ENCODE measurements around the gene ADAT3. TPM values are rescaled to one million over a fixed set of nuclear protein-coding genes. Genes with fewer than 3 reads are reported as not detected.

ADAT3 gene
- total and polyA plus RNA-seq, 2 experiments from 2014 or later: 2.4 to 11.0 TPM

DNA sequence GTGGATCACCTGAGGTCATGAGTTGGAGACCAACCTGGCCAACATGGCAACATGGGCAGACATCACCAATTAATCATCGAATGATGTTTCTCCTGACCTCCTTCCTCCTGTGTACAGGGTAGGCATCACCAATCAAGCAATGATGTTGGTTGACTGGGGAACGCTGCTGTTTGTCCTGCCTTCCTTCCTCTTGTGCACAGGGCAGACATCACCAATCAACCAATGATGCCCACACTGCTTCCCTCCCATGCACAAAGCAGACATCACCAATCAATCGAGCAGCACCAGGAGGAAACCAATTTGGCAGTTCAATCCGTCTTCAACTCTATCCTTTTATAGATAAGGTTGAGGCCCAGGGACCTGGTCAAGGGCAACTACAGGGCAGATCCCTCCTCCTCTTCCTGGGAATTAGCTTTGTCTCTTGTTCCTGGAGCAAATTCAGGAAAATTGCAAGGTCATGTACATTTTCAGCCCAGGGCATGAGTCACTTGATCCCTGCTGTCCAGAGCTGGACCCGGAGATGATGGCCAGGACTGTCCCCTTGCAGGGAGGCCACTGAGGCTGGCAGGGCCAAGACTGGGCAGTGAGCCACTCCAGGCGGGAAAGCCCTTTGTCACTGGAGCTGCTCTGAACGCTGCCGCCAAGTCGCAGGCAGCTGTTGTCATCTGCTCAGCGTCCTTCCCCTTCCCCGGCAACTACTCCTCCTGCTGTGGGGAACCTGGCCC is 30.4 kb downstream of the ADAT3 start:
- no peak overlapping the region for H3K4me3 ChIP-seq
- H3K9me3 ChIP-seq (ENCODE audit: low read depth): no peaks in the 10 kb centered on the region
- no peak overlapping the region for H2AFZ ChIP-seq
- H3K4me2 ChIP-seq: no peak overlapping the region
- H3K9me2 ChIP-seq (replicated peaks; ENCODE audit: insufficient read depth): no peaks in the 10 kb centered on the region
- 69% methylated on average over 11 of the region's 11 CpGs for WGBS (ENCODE audit: low lambda C conversion rate, missing lambda C conversion rate)
- no peaks in the 10 kb centered on the region for H3K36me3 ChIP-seq (replicated peaks; ENCODE audit: insufficient read depth, low read depth)
- no peaks in the 10 kb centered on the region for H3K27me3 ChIP-seq
- TF ChIP-seq EZH2 (IDR thresholded peaks at IDR 0.05; ENCODE audit: borderline replicate concordance) (no peak), EZH2phosphoT487 (IDR thresholded peaks at IDR 0.05; ENCODE audit: low read depth, severe bottlenecking, unreplicated experiment) (no peak), CTCF (IDR thresholded peaks at IDR 0.05; ENCODE audit: poor library complexity) (no peak)
- DNase-seq (ENCODE audit: low spot score): no peak
- H3K27ac ChIP-seq: peak overlapping the region; percentile 51
- peaks cover 10% of the 10 kb centered on the region for H3K4me1 ChIP-seq (ENCODE audit: insufficient read depth)
- H3K79me2 ChIP-seq: no peaks in the 10 kb centered on the region
- H4K20me1 ChIP-seq (ENCODE audit: insufficient read depth, poor library complexity, severe bottlenecking): no peaks in the 10 kb centered on the region

DNA sequence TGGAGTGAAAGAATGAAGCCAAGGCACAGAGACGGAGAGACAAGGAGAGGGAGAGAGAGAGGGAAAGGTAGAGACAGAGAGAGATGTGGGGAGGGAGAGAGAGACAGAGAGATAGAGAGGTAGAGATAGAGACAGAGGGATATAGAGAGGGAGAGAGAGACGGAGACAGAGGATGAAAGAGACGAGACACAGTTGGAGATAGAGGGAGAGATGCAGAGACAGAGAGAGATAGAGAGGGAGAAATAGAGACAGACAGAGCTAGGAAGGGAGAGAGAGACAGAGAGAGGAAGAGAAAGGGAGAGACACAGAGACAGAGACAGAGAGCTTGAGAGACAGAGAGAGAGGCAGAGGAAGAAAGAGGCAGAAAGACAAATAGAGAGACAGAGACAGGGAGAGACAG is 31.2 kb downstream of the ADAT3 start:
- DNase-seq (ENCODE audit: low spot score): no peak
- Histone ChIP-seq H3K79me2 (peaks cover 1% of the 10 kb centered on the region), H3K9me3 (ENCODE audit: low read depth) (no peaks in the 10 kb centered on the region), H3K4me2 (no peak overlapping the region), H3K4me1 (ENCODE audit: insufficient read depth) (peaks cover 10% of the 10 kb centered on the region), H4K20me1 (ENCODE audit: insufficient read depth, poor library complexity, severe bottlenecking) (no peaks in the 10 kb centered on the region), H3K9me2 (replicated peaks; ENCODE audit: insufficient read depth) (no peaks in the 10 kb centered on the region), H3K27ac (peak overlapping the region; percentile 51), H2AFZ (no peak overlapping the region), H3K36me3 (replicated peaks; ENCODE audit: insufficient read depth, low read depth) (no peaks in the 10 kb centered on the region), H3K4me3 (no peak overlapping the region), H3K27me3 (no peaks in the 10 kb centered on the region)
- TF ChIP-seq EZH2phosphoT487 (IDR thresholded peaks at IDR 0.05; ENCODE audit: low read depth, severe bottlenecking, unreplicated experiment) (no peak), EZH2 (IDR thresholded peaks at IDR 0.05; ENCODE audit: borderline replicate concordance) (no peak), CTCF (IDR thresholded peaks at IDR 0.05; ENCODE audit: poor library complexity) (no peak)
- 90% methylated on average over 3 of the region's 3 CpGs for WGBS (ENCODE audit: low lambda C conversion rate, missing lambda C conversion rate)

GRCh38 chr19:1936916-1937610 is 31.9 kb downstream of the ADAT3 start:
- H3K36me3 ChIP-seq (replicated peaks; ENCODE audit: insufficient read depth, low read depth): no peaks in the 10 kb centered on the region
- H3K27ac ChIP-seq: no peak overlapping the region
- no peak overlapping the region for H3K4me3 ChIP-seq
- H2AFZ ChIP-seq: no peak overlapping the region
- DNase-seq (ENCODE audit: low spot score): no peak
- peaks cover 10% of the 10 kb centered on the region for H3K4me1 ChIP-seq (ENCODE audit: insufficient read depth)
- peaks cover 6% of the 10 kb centered on the region for H3K79me2 ChIP-seq
- H3K27me3 ChIP-seq: no peaks in the 10 kb centered on the region
- H3K9me2 ChIP-seq (replicated peaks; ENCODE audit: insufficient read depth): no peaks in the 10 kb centered on the region
- no peak overlapping the region for H3K4me2 ChIP-seq
- TF ChIP-seq EZH2phosphoT487 (IDR thresholded peaks at IDR 0.05; ENCODE audit: low read depth, severe bottlenecking, unreplicated experiment): no peak
- TF ChIP-seq EZH2 (IDR thresholded peaks at IDR 0.05; ENCODE audit: borderline replicate concordance): no peak
- no peak for TF ChIP-seq CTCF (IDR thresholded peaks at IDR 0.05; ENCODE audit: poor library complexity)
- WGBS (ENCODE audit: low lambda C conversion rate, missing lambda C conversion rate): 92% methylated on average over 24 of the region's 24 CpGs
- no peaks in the 10 kb centered on the region for H4K20me1 ChIP-seq (ENCODE audit: insufficient read depth, poor library complexity, severe bottlenecking)
- no peaks in the 10 kb centered on the region for H3K9me3 ChIP-seq (ENCODE audit: low read depth)
